Brain microvascular endothelial cell (primary cell): ENCODE measurements around the gene GFRA1.

ENCODE experiments used
- DNase-seq: peaks from one replicate; pipeline ENCODE4 v3.0.0-alpha.2; 2020
- H3K27ac ChIP-seq: fragments of 250-450 bp; sonication (Bioruptor Pico); 2 replicates; pipeline ENCODE4 v1.5.1; 2020; ENCODE audit warnings: mild to moderate bottlenecking, moderate library complexity
- H3K27me3 ChIP-seq: fragments of 250-450 bp; sonication (Bioruptor Pico); replicated peaks from 2 replicates; pipeline ENCODE4 v1.5.1; 2020; ENCODE audit warnings: mild to moderate bottlenecking
- H3K36me3 ChIP-seq: fragments of 250-450 bp; sonication (Bioruptor Pico); replicated peaks from 2 replicates; pipeline ENCODE4 v1.5.1; 2020; ENCODE audit warnings: mild to moderate bottlenecking
- H3K4me3 ChIP-seq: 2 replicates; pipeline ENCODE4 v1.5.1; 2011; ENCODE audit warnings: low read depth, mild to moderate bottlenecking, control low read depth, low read length, moderate library complexity
- in situ Hi-C: cut with HindIII; loops from 2 replicates; pipeline ENCODE4 v1.10.0; 2017; ENCODE audit warnings: low sequenced_read_pairs, low pct_ligation_motif_present
- TF ChIP-seq, protein P1 (sequence below): IDR thresholded peaks from 2 replicates; pipeline ENCODE4 v1.5.1; 2011; ENCODE audit warnings: low read depth, mild to moderate bottlenecking, moderate library complexity, low read length, control low read depth, inconsistent platforms; ENCODE audit errors: missing control alignments

Gene GFRA1

DNA sequence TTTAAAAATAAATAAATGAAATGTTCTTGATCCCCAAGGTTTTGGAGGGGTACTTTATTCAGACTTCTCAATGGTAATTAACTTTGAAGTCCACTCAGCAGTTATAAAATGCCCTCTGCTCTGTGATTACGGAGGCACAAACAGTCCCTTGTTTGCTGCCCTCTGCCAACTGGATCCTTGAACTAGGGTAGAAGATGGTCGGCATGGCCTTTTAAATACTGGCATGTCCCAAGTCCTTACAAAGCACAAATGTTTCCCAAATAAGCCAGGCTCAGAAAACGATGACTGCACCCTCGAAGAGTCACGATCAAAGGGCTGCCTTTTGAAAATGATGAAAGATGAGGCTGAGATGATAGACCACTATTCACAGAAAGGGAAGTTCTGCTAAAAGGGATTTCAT is 47.0 kb downstream of the GFRA1 start:
- DNase-seq = no peak
- TF ChIP-seq, protein P1, sequence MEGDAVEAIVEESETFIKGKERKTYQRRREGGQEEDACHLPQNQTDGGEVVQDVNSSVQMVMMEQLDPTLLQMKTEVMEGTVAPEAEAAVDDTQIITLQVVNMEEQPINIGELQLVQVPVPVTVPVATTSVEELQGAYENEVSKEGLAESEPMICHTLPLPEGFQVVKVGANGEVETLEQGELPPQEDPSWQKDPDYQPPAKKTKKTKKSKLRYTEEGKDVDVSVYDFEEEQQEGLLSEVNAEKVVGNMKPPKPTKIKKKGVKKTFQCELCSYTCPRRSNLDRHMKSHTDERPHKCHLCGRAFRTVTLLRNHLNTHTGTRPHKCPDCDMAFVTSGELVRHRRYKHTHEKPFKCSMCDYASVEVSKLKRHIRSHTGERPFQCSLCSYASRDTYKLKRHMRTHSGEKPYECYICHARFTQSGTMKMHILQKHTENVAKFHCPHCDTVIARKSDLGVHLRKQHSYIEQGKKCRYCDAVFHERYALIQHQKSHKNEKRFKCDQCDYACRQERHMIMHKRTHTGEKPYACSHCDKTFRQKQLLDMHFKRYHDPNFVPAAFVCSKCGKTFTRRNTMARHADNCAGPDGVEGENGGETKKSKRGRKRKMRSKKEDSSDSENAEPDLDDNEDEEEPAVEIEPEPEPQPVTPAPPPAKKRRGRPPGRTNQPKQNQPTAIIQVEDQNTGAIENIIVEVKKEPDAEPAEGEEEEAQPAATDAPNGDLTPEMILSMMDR = no peak
- in situ Hi-C loops = no loop called here

GRCh38 chr10:116223289-116223688 is 49.7 kb downstream of the GFRA1 start:
- no peak for DNase-seq
- Histone ChIP-seq H3K4me3 (no peak overlapping the region), H3K27ac (no peak overlapping the region), H3K27me3 (no peaks in the 10 kb centered on the region), H3K36me3 (no peaks in the 10 kb centered on the region)
- TF ChIP-seq, protein P1 = no peak
- in situ Hi-C loops = no loop called here

More for the DNA sequence above, 47.0 kb downstream of the GFRA1 start:
- Histone ChIP-seq H3K36me3 (no peaks in the 10 kb centered on the region), H3K4me3 (no peak overlapping the region), H3K27ac (no peak overlapping the region), H3K27me3 (no peaks in the 10 kb centered on the region)

- Histone ChIP-seq H3K27me3 (no peaks in the 10 kb centered on the region), H3K27ac (no peak overlapping the region), H3K4me3 (no peak overlapping the region), H3K36me3 (no peaks in the 10 kb centered on the region)
- TF ChIP-seq, protein P1 = no peak
- in situ Hi-C loops = no loop called here
- no peak for DNase-seq
Observed at GRCh38 chr10:116221053-116221452, 52.0 kb downstream of the GFRA1 start.

- DNase-seq = no peak
- no peaks in the 10 kb centered on the region for H3K27me3 ChIP-seq
- no peaks in the 10 kb centered on the region for H3K36me3 ChIP-seq
- in situ Hi-C loops = no loop called here
- H3K4me3 ChIP-seq = no peak overlapping the region
- H3K27ac ChIP-seq = no peak overlapping the region
- TF ChIP-seq, protein P1 = no peak
Observed at GRCh38 chr10:116216676-116217075, 56.3 kb downstream of the GFRA1 start.

GRCh38 chr10:116215651-116216050 is 57.4 kb downstream of the GFRA1 start:
- H3K27me3 ChIP-seq = no peaks in the 10 kb centered on the region
- H3K4me3 ChIP-seq = no peak overlapping the region
- H3K36me3 ChIP-seq = no peaks in the 10 kb centered on the region
- DNase-seq = no peak
- TF ChIP-seq, protein P1 = no peak
- in situ Hi-C loops = no loop called here
- no peak overlapping the region for H3K27ac ChIP-seq

- H3K4me3 ChIP-seq = no peak overlapping the region
- no peaks in the 10 kb centered on the region for H3K36me3 ChIP-seq
- in situ Hi-C loops = no loop called here
- peak; percentile 9 for DNase-seq
- no peak overlapping the region for H3K27ac ChIP-seq
- TF ChIP-seq, protein P1 = no peak
- no peaks in the 10 kb centered on the region for H3K27me3 ChIP-seq
Observed at GRCh38 chr10:116211682-116212081, 61.3 kb downstream of the GFRA1 start.
